ENCODE results near the gene SPATA31E1. TPM values are rescaled to one million over a fixed set of nuclear protein-coding genes. Genes with fewer than 3 reads are reported as not detected.

Gene SPATA31E1
- polyA plus RNA-seq, 1 experiment = not detected

DNA sequence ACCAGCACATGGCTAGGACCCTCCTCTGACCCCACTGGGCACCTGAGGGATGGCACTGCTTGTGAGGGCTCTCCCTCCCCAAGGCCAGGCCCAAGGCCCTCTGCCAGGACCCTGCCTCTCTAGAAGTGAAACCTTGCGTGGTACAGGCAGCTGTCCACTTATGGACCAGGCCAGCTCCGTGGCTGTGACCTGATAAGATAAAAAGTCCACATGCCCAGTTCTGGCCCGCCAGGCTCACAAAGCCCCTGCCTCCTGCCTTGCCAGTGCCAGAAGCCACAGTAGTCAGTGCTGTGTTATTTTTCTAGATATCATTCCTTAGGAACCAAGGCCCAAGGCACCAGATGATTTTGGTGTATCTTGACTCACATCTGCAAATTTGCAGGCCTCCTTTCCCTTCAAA is 14.0 kb upstream of the SPATA31E1 start:
- TF ChIP-seq, protein P1, sequence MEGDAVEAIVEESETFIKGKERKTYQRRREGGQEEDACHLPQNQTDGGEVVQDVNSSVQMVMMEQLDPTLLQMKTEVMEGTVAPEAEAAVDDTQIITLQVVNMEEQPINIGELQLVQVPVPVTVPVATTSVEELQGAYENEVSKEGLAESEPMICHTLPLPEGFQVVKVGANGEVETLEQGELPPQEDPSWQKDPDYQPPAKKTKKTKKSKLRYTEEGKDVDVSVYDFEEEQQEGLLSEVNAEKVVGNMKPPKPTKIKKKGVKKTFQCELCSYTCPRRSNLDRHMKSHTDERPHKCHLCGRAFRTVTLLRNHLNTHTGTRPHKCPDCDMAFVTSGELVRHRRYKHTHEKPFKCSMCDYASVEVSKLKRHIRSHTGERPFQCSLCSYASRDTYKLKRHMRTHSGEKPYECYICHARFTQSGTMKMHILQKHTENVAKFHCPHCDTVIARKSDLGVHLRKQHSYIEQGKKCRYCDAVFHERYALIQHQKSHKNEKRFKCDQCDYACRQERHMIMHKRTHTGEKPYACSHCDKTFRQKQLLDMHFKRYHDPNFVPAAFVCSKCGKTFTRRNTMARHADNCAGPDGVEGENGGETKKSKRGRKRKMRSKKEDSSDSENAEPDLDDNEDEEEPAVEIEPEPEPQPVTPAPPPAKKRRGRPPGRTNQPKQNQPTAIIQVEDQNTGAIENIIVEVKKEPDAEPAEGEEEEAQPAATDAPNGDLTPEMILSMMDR (IDR thresholded peaks at IDR 0.05; ENCODE audit: insufficient read depth, low read depth, low read length) = no peak
- no peaks in the 10 kb centered on the region for H3K27me3 ChIP-seq (ENCODE audit: control insufficient read depth, insufficient read depth, low read length)
- ChIA-PET POLR2A (no interaction called here), CTCF (no interaction called here)
- DNase-seq (ENCODE audit: low read depth) = no peak
- H3K36me3 ChIP-seq (ENCODE audit: control insufficient read depth, insufficient read depth, low read length) = no peaks in the 10 kb centered on the region
- H3K4me3 ChIP-seq (ENCODE audit: low read depth, low read length) = no peak overlapping the region

DNA sequence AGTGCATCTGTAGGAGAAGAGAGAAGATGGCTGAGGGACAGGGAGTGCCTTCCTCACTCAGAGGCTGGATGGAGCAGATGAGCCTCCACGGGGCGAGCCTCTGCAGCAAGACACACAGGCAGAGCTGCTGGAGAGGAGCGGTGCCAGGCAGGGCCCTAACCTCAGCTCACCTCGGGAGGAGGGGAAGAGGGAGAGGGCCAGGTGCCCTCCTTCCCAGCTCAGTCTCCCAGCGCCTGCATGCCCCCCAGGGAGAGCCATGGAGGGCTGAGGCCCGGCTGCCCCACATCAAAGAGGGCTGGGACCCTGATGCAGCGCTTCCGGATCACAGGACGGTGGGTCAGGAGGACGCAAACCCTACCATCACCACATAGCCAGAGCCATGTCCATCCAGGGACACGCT is 13.6 kb upstream of the SPATA31E1 start:
- ChIA-PET POLR2A (no interaction called here), CTCF (no interaction called here)
- TF ChIP-seq, protein P1 (IDR thresholded peaks at IDR 0.05; ENCODE audit: insufficient read depth, low read depth, low read length) = no peak
- Histone ChIP-seq H3K4me3 (ENCODE audit: low read depth, low read length) (no peak overlapping the region), H3K36me3 (ENCODE audit: control insufficient read depth, insufficient read depth, low read length) (no peaks in the 10 kb centered on the region), H3K27me3 (ENCODE audit: control insufficient read depth, insufficient read depth, low read length) (no peaks in the 10 kb centered on the region)
- no peak for DNase-seq (ENCODE audit: low read depth)

DNA sequence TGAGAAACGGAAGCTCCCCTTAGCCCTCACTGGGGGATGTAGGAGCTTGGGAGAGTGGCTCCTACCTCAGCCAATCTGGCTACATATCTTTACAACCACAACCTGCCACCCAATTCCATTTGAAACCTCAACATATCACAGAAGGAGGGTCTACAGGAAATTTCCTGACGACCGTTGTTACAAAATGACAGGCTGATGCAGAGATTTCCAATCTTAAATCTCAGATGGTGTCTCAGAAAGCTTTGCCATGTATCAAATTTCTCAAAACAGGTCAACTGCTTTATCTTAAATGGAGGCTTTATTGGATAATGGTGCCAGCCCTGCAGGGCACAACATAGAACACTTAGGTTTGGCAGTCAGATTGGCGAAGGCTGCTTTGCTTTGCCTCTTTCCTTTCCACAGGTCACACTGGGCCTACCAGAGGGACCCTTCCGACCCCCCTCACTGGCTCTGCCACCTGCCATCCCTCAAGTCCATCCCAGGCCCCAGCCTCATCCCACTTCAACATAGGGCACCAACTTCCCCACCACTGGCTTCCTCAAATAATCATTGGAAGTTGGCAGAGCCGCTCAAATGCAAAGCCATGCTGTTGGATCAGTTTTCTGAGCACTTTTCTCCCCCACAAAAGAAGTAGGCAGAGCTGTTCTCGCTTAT is 11.1 kb upstream of the SPATA31E1 start:
- DNase-seq (ENCODE audit: low read depth) = no peak
- Histone ChIP-seq H3K36me3 (ENCODE audit: control insufficient read depth, insufficient read depth, low read length) (no peaks in the 10 kb centered on the region), H3K27me3 (ENCODE audit: control insufficient read depth, insufficient read depth, low read length) (no peaks in the 10 kb centered on the region), H3K4me3 (ENCODE audit: low read depth, low read length) (no peak overlapping the region)
- POLR2A ChIA-PET = interaction anchor here (0.6 kb wide), 1 partner anchor 9 kb away, joined by 3 read pairs; no protein-coding TSS in a partner anchor
- TF ChIP-seq, protein P1 (IDR thresholded peaks at IDR 0.05; ENCODE audit: insufficient read depth, low read depth, low read length) = no peak
- CTCF ChIA-PET = no interaction called here

DNA sequence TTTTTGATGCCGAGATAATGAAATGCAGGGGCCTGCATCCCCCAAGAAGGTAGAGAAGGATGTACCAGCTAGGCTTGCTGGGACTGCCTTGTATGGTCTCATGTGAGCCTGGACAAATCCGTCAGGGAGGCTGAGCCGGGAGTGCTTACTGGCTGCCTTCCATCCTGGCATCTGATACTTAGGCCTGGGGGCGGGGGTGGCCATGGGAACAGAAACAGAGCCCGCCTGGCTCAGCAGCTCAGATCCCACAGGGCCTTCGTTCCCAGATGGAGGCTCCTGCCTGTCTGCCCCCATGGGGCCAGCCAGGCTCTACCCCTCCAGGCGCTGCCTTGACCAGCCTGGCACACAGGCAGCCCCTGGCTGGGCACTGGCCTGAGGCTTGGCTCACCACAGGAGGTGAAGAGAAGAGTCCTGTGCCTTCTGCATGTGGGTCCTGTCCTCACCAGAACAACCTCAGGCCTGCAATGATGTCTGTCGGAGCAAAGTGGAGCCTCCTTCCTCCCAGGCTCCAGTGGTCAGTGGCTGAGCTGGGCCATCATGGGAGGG is 10.5 kb upstream of the SPATA31E1 start:
- no peak for DNase-seq (ENCODE audit: low read depth)
- TF ChIP-seq, protein P1 (IDR thresholded peaks at IDR 0.05; ENCODE audit: insufficient read depth, low read depth, low read length) = no peak
- ChIA-PET CTCF (no interaction called here), POLR2A (interaction anchor here (0.6 kb wide), 1 partner anchor 10 kb away, joined by 3 read pairs; no protein-coding TSS in a partner anchor)
- no peak overlapping the region for H3K4me3 ChIP-seq (ENCODE audit: low read depth, low read length)
- no peaks in the 10 kb centered on the region for H3K27me3 ChIP-seq (ENCODE audit: control insufficient read depth, insufficient read depth, low read length)
- no peaks in the 10 kb centered on the region for H3K36me3 ChIP-seq (ENCODE audit: control insufficient read depth, insufficient read depth, low read length)

DNA sequence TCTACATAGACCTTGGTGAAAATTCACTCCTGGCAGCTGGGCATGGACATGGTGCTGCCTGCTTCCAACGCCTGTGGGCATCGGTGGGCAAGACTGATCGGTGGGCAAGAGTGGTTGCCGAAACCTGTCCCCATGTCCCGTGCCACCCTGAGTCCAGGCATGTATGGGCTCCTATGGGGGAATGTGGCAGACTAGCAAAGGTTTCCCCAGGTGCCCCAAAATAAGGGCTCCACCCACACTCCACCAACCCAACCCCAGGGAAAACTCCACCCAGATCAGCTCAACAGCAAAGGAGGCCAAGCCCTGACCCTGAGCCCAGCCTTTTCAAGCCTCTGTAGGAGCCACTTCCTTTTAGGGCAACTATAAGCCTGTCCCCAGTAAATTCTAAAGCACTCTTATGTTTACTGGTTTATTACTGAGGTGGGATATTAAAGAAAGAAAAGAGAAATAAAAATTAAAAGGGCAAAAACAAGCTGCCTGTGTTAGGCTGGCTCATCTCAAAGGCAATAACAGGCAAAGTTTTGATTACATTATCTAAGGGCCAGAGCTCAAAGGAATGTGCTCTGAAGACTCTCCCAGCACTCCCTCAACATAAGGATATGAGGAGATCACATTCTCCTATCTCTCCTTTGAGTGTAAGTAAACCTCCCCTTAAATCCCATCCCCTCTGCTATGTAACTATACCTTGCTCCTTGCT is 8.9 kb upstream of the SPATA31E1 start:
- TF ChIP-seq, protein P1 (IDR thresholded peaks at IDR 0.05; ENCODE audit: insufficient read depth, low read depth, low read length) = no peak
- H3K36me3 ChIP-seq (ENCODE audit: control insufficient read depth, insufficient read depth, low read length) = no peaks in the 10 kb centered on the region
- POLR2A ChIA-PET = no interaction called here
- CTCF ChIA-PET = interaction anchor here (0.9 to 1.9 kb wide), 3 partner anchors 10 to 1459 kb away, joined by 3 to 5 read pairs (median 3); no protein-coding TSS in a partner anchor
- H3K4me3 ChIP-seq (ENCODE audit: low read depth, low read length) = no peak overlapping the region
- DNase-seq (ENCODE audit: low read depth) = no peak
- no peaks in the 10 kb centered on the region for H3K27me3 ChIP-seq (ENCODE audit: control insufficient read depth, insufficient read depth, low read length)

Data from BJ (cell line).